T-helper 22 cell (primary cell): ENCODE data around the gene MICALL1.
"Not testable (repeated sequence)": the region's sequence is repeated elsewhere in the genome, so short reads cannot be mapped to it uniquely, and the experiment has no call there.

Source experiments
- DNase-seq: peaks from one replicate; pipeline ENCODE4 v3.0.0-alpha.2; 2020; ENCODE audit warnings: low read depth

MICALL1 gene

GRCh38 chr22:37959231-37959825 is 53.2 kb downstream of the MICALL1 start:
- no peak for DNase-seq

- no peak for DNase-seq
Measured at GRCh38 chr22:37961062-37961461, 55.0 kb downstream of the MICALL1 start.

GRCh38 chr22:37965940-37966664 is 60.0 kb downstream of the MICALL1 start:
- no peak for DNase-seq

GRCh38 chr22:37967147-37967546 is 61.0 kb downstream of the MICALL1 start:
- no peak for DNase-seq

- DNase-seq, result no peak
Measured at GRCh38 chr22:37967637-37968451, 61.7 kb downstream of the MICALL1 start.

GRCh38 chr22:37968452-37969251 is 62.6 kb downstream of the MICALL1 start:
- no peak for DNase-seq

- DNase-seq, result no peak
Measured at GRCh38 chr22:37970864-37971263, 64.8 kb downstream of the MICALL1 start.

- no peak for DNase-seq
Measured at GRCh38 chr22:37971475-37972434, 65.7 kb downstream of the MICALL1 start.

- no peak for DNase-seq
Measured at GRCh38 chr22:37972527-37972926, 66.4 kb downstream of the MICALL1 start.

GRCh38 chr22:37973271-37974170 is 67.4 kb downstream of the MICALL1 start:
- DNase-seq, result no peak

GRCh38 chr22:37975153-37975552 is 69.1 kb downstream of the MICALL1 start:
- no peak for DNase-seq

- not testable (repeated sequence) for DNase-seq
Measured at GRCh38 chr22:37976022-37976421, 69.9 kb downstream of the MICALL1 start.

- DNase-seq, result no peak
Measured at GRCh38 chr22:37976547-37976946, 70.5 kb downstream of the MICALL1 start.

- DNase-seq, result no peak
Measured at GRCh38 chr22:37979782-37980181, 73.7 kb downstream of the MICALL1 start.

- no peak for DNase-seq
Measured at GRCh38 chr22:37981282-37982011, 75.3 kb downstream of the MICALL1 start.

- DNase-seq, result no peak
Measured at GRCh38 chr22:37982151-37982785, 76.2 kb downstream of the MICALL1 start.

- DNase-seq, result no peak
Measured at GRCh38 chr22:37982938-37983859, 77.1 kb downstream of the MICALL1 start.
